Umbilical cord (tissue), 2 donors: ENCODE results near the gene CYP20A1. TPM values are rescaled to one million over a fixed set of nuclear protein-coding genes. Genes with fewer than 3 reads are reported as not detected.
"Not testable (repeated sequence)": the region's sequence is repeated elsewhere in the genome, so short reads cannot be mapped to it uniquely, and the experiment has no call there.

Source experiments
- DNase-seq: peaks from one replicate; pipeline ENCODE4 v3.0.0-alpha.2; 2015; ENCODE audit warnings: low spot score
- total RNA-seq: library from RNA; depleted of rRNA; stranded (reverse); fragments of >200 nt; gene quantifications from one replicate; pipeline ENCODE4 v1.2.3, GENCODE V29; 2014; ENCODE audit warnings: low replicate concordance; ENCODE audit not compliant: insufficient read depth

The CYP20A1 gene
- 88.1 TPM for total RNA-seq

- peak; percentile 98 for DNase-seq
Observed at GRCh38 chr2:203238704-203239526, at the start of gene CYP20A1. Gene CYP20A1, plus strand, starts transcription at chr2:203239018. Its CDS starts 45 bp downstream, at chr2:203239063.

- not testable (repeated sequence) for DNase-seq
Observed at GRCh38 chr2:203190547-203190946, 48.3 kb upstream of the CYP20A1 start.

- DNase-seq: not testable (repeated sequence)
Observed at GRCh38 chr2:203191026-203191425, 47.8 kb upstream of the CYP20A1 start.

GRCh38 chr2:203191961-203192360 is 46.9 kb upstream of the CYP20A1 start:
- no peak for DNase-seq

GRCh38 chr2:203195331-203196036 is 43.3 kb upstream of the CYP20A1 start:
- no peak for DNase-seq

- DNase-seq: no peak
Observed at GRCh38 chr2:203200866-203201265, 38.0 kb upstream of the CYP20A1 start.

- peak; percentile 25 for DNase-seq
Observed at GRCh38 chr2:203201426-203201825, 37.4 kb upstream of the CYP20A1 start.

GRCh38 chr2:203209538-203209937 is 29.3 kb upstream of the CYP20A1 start:
- DNase-seq: no peak

- DNase-seq: no peak
Observed at GRCh38 chr2:203225423-203226039, 13.3 kb upstream of the CYP20A1 start.

GRCh38 chr2:203229674-203230073 is 9.1 kb upstream of the CYP20A1 start:
- not testable (repeated sequence) for DNase-seq

GRCh38 chr2:203237346-203238238 is 1.2 kb upstream of the CYP20A1 start:
- DNase-seq: no peak

GRCh38 chr2:203238292-203238703 is 520 bp upstream of the CYP20A1 start:
- DNase-seq: no peak

- DNase-seq: no peak
Observed at GRCh38 chr2:203240491-203240890, 1.7 kb downstream of the CYP20A1 start.

GRCh38 chr2:203242518-203242917 is 3.7 kb downstream of the CYP20A1 start:
- no peak for DNase-seq

GRCh38 chr2:203246646-203247045 is 7.8 kb downstream of the CYP20A1 start:
- no peak for DNase-seq

- no peak for DNase-seq
Observed at GRCh38 chr2:203252818-203253217, 14.0 kb downstream of the CYP20A1 start.

GRCh38 chr2:203253422-203254095 is 14.7 kb downstream of the CYP20A1 start:
- DNase-seq: not testable (repeated sequence)

GRCh38 chr2:203261326-203262159 is 22.7 kb downstream of the CYP20A1 start:
- DNase-seq: no peak

- no peak for DNase-seq
Observed at GRCh38 chr2:203279288-203279687, 40.5 kb downstream of the CYP20A1 start.
